Bronchial epithelial cell (primary cell): ENCODE measurements around the gene DPYSL4. TPM values are rescaled to one million over a fixed set of nuclear protein-coding genes. Genes with fewer than 3 reads are reported as not detected.
A peak's percentile ranks its signal among the peaks of the same experiment; 100 is the strongest.

Experiments
- DNase-seq: peaks from one replicate; pipeline ENCODE4 v3.0.0-alpha.2; 2010; ENCODE audit warnings: low read depth
- FAIRE-seq: peaks from 2 replicates; lab custom pipeline; 2011; peaks lifted over from hg19 to GRCh38; lab: Jason Lieb, UNC
- H3K27me3 ChIP-seq: 2 replicates; pipeline ENCODE4 v1.5.1; 2011; ENCODE audit warnings: low read length; ENCODE audit not compliant: control insufficient read depth, insufficient read depth
- H3K36me3 ChIP-seq: 2 replicates; pipeline ENCODE4 v1.5.1; 2011; ENCODE audit warnings: low read length; ENCODE audit not compliant: control insufficient read depth, insufficient read depth
- H3K4me3 ChIP-seq: 2 replicates; pipeline ENCODE4 v1.5.1; 2011; ENCODE audit warnings: mild to moderate bottlenecking, low read depth, low read length, control low read depth
- CTCF ChIP-seq: IDR thresholded peaks from 2 replicates; pipeline ENCODE4 v1.5.1; 2011; ENCODE audit warnings: mild to moderate bottlenecking, moderate library complexity, low read length, control low read depth, inconsistent platforms; ENCODE audit not compliant: insufficient read depth, severe bottlenecking
- total RNA-seq: library from RNA; depleted of rRNA; stranded (reverse); fragments of >200 nt; gene quantifications from 2 replicates; pipeline ENCODE4 v1.2.1, GENCODE V29; 2014

Gene DPYSL4
- total RNA-seq, 1 donor from 2014 or later = 0.26 TPM

GRCh38 chr10:132140167-132140925 is 46.4 kb upstream of the DPYSL4 start:
- Histone ChIP-seq H3K27me3 (no peaks in the 10 kb centered on the region), H3K4me3 (no peak overlapping the region), H3K36me3 (no peaks in the 10 kb centered on the region)
- TF ChIP-seq CTCF = no peak
- DNase-seq = no peak
- FAIRE-seq = no peak

GRCh38 chr10:132141076-132141475 is 45.7 kb upstream of the DPYSL4 start:
- Histone ChIP-seq H3K36me3 (no peaks in the 10 kb centered on the region), H3K27me3 (no peaks in the 10 kb centered on the region), H3K4me3 (no peak overlapping the region)
- DNase-seq (no peak), FAIRE-seq (no peak)
- TF ChIP-seq CTCF = no peak

GRCh38 chr10:132141526-132142395 is 45.0 kb upstream of the DPYSL4 start:
- no peaks in the 10 kb centered on the region for H3K27me3 ChIP-seq
- no peak for TF ChIP-seq CTCF
- no peak for FAIRE-seq
- H3K4me3 ChIP-seq = no peak overlapping the region
- no peaks in the 10 kb centered on the region for H3K36me3 ChIP-seq
- no peak for DNase-seq

- no peak for FAIRE-seq
- no peak for DNase-seq
- H3K4me3 ChIP-seq = no peak overlapping the region
- no peaks in the 10 kb centered on the region for H3K27me3 ChIP-seq
- no peaks in the 10 kb centered on the region for H3K36me3 ChIP-seq
- peak; percentile 59 for TF ChIP-seq CTCF
Measured at GRCh38 chr10:132142396-132143161, 44.2 kb upstream of the DPYSL4 start.

GRCh38 chr10:132143162-132143561 is 43.6 kb upstream of the DPYSL4 start:
- no peak for FAIRE-seq
- H3K27me3 ChIP-seq = no peaks in the 10 kb centered on the region
- no peaks in the 10 kb centered on the region for H3K36me3 ChIP-seq
- no peak for DNase-seq
- H3K4me3 ChIP-seq = no peak overlapping the region
- TF ChIP-seq CTCF = no peak
